WTC11 (cell line): ENCODE measurements around the gene SLC40A1. TPM values are rescaled to one million over a fixed set of nuclear protein-coding genes. Genes with fewer than 3 reads are reported as not detected.

Experiments
- ATAC-seq: fragments of 200-7000 bp; cut with Tn5 transposase; 2 replicates; pipeline ENCODE4 v1.10.0; 2021; ENCODE audit warnings: mild to moderate bottlenecking, moderate library complexity
- CTCF ChIA-PET: fragments of 300-600 bp; sonication (Branson Sonifier 250); formaldehyde crosslinking; loops from one replicate; lab custom pipeline; 2021; ENCODE audit warnings: antibody characterized with exemption; lab: Charles Lee
- POLR2A ChIA-PET: fragments of 350-600 bp; sonication (Branson Sonifier 250); formaldehyde crosslinking; loops from one replicate; lab custom pipeline; 2021; ENCODE audit warnings: antibody characterized with exemption; lab: Charles Lee
- DNase-seq: peaks from one replicate; pipeline ENCODE4 v3.0.0; 2021; ENCODE audit warnings: low spot score
- H3K27ac Mint-ChIP-seq: 2 replicates; pipeline ENCODE4 v1.8.0; 2021; ENCODE audit warnings: mixed read lengths
- H3K27me3 Mint-ChIP-seq: 2 replicates; pipeline ENCODE4 v1.8.0; 2021; ENCODE audit warnings: low read depth, mild to moderate bottlenecking, moderate library complexity, mixed read lengths
- H3K36me3 Mint-ChIP-seq: 2 replicates; pipeline ENCODE4 v1.8.0; 2021; ENCODE audit warnings: mixed read lengths
- H3K4me1 Mint-ChIP-seq: 2 replicates; pipeline ENCODE4 v1.8.0; 2022; ENCODE audit warnings: mixed read lengths
- H3K4me3 Mint-ChIP-seq: 2 replicates; pipeline ENCODE4 v1.8.0; 2021; ENCODE audit warnings: mild to moderate bottlenecking, moderate library complexity, mixed read lengths
- H3K9me3 Mint-ChIP-seq: 2 replicates; pipeline ENCODE4 v1.8.0; 2021; ENCODE audit warnings: mixed read lengths
- AFF4 ChIP-seq: sonication (generic); formaldehyde crosslinking; IDR thresholded peaks from 2 replicates; pipeline ENCODE4 v1.8.1; 2023; ENCODE audit warnings: mild to moderate bottlenecking, missing genetic modification reagents, borderline replicate concordance
- CREM ChIP-seq: sonication (generic); formaldehyde crosslinking; IDR thresholded peaks from 2 replicates; pipeline ENCODE4 v1.8.1; 2022; ENCODE audit warnings: mild to moderate bottlenecking, missing genetic modification reagents, moderate library complexity
- ELF4 ChIP-seq: sonication (generic); formaldehyde crosslinking; IDR thresholded peaks from 2 replicates; pipeline ENCODE4 v1.8.1; 2022; ENCODE audit warnings: low read depth, mild to moderate bottlenecking, moderate library complexity, missing genetic modification reagents
- ETV6 ChIP-seq: sonication (generic); formaldehyde crosslinking; IDR thresholded peaks from 2 replicates; pipeline ENCODE4 v1.8.1; 2022; ENCODE audit warnings: mild to moderate bottlenecking, missing genetic modification reagents
- FOXP1 ChIP-seq: sonication (generic); formaldehyde crosslinking; IDR thresholded peaks from 2 replicates; pipeline ENCODE4 v1.8.0; 2022; ENCODE audit warnings: missing genetic modification reagents, mild to moderate bottlenecking, moderate library complexity, borderline replicate concordance
- IRF1 ChIP-seq: sonication (generic); formaldehyde crosslinking; IDR thresholded peaks from 2 replicates; pipeline ENCODE4 v1.8.0; 2023; ENCODE audit warnings: missing genetic modification reagents
- KAT7 ChIP-seq: sonication (generic); formaldehyde crosslinking; IDR thresholded peaks from 2 replicates; pipeline ENCODE4 v1.8.1; 2023; ENCODE audit warnings: missing genetic modification reagents, mild to moderate bottlenecking, borderline replicate concordance
- MAX ChIP-seq: sonication (generic); formaldehyde crosslinking; IDR thresholded peaks from 2 replicates; pipeline ENCODE4 v1.8.0; 2022; ENCODE audit warnings: mild to moderate bottlenecking, missing genetic modification reagents
- PRRX2 ChIP-seq: fragments of 250-450 bp; sonication (Bioruptor Pico); IDR thresholded peaks from 2 replicates; pipeline ENCODE4 v1.8.0; 2021; ENCODE audit warnings: mild to moderate bottlenecking
- SOX15 ChIP-seq: fragments of 250-450 bp; sonication (Bioruptor Pico); IDR thresholded peaks from 2 replicates; pipeline ENCODE4 v1.9.0; 2021; ENCODE audit warnings: mild to moderate bottlenecking
- SP1 ChIP-seq: sonication (generic); formaldehyde crosslinking; conservative IDR thresholded peaks from 2 replicates; pipeline ENCODE4 v1.8.1; 2022; ENCODE audit warnings: missing genetic modification reagents
- TCF7 ChIP-seq: sonication (generic); formaldehyde crosslinking; IDR thresholded peaks from 2 replicates; pipeline ENCODE4 v1.8.0; 2022; ENCODE audit warnings: mild to moderate bottlenecking, low read depth, missing genetic modification reagents, moderate library complexity
- ZNF425 ChIP-seq: fragments of 250-450 bp; sonication (Bioruptor Pico); conservative IDR thresholded peaks from 2 replicates; pipeline ENCODE4 v1.9.0; 2021; ENCODE audit warnings: mild to moderate bottlenecking
- ZNF512 ChIP-seq: sonication (generic); formaldehyde crosslinking; IDR thresholded peaks from 2 replicates; pipeline ENCODE4 v1.8.1; 2022; ENCODE audit warnings: missing genetic modification reagents, borderline replicate concordance
- ZNF671 ChIP-seq: fragments of 250-450 bp; sonication (Bioruptor Pico); IDR thresholded peaks from 2 replicates; pipeline ENCODE4 v1.8.0; 2021; ENCODE audit warnings: mild to moderate bottlenecking
- total RNA-seq: library from RNA; stranded (reverse); gene quantifications from 3 replicates; pipeline ENCODE4 v1.2.3, GENCODE V29; 2021

SLC40A1 gene
- total RNA-seq, 1 experiment from 2014 or later, result 0.57 TPM

- no peak for TF ChIP-seq ZNF425 (CRISPR knock-in tag)
- no peak for TF ChIP-seq ZNF512 (CRISPR knock-in tag)
- no peak for TF ChIP-seq CREM (CRISPR knock-in tag)
- no peak for TF ChIP-seq PRRX2 (CRISPR knock-in tag)
- TF ChIP-seq ZNF671 (CRISPR knock-in tag), result no peak
- no peak for TF ChIP-seq IRF1
- no peak for TF ChIP-seq AFF4 (CRISPR knock-in tag)
- no peak for TF ChIP-seq SP1 (CRISPR knock-in tag)
- no peak; the same call in 1 of the 2 replicates for ATAC-seq
- CTCF ChIA-PET, result no interaction called here
- Mint-ChIP-seq H3K36me3 (no peaks in the 10 kb centered on the region), H3K4me3 (no peak overlapping the region), H3K4me1 (peaks cover 15% of the 10 kb centered on the region), H3K27ac (no peak overlapping the region; the same call in 1 of the 2 replicates), H3K9me3 (no peaks in the 10 kb centered on the region), H3K27me3 (no peaks in the 10 kb centered on the region)
- no peak for DNase-seq
- POLR2A ChIA-PET, result no interaction called here
Observed at GRCh38 chr2:189558516-189559272, 21.9 kb downstream of the SLC40A1 start.

- Mint-ChIP-seq H3K36me3 (no peaks in the 10 kb centered on the region), H3K27ac (no peak overlapping the region), H3K4me3 (no peak overlapping the region), H3K4me1 (peaks cover 15% of the 10 kb centered on the region), H3K27me3 (no peaks in the 10 kb centered on the region), H3K9me3 (no peaks in the 10 kb centered on the region)
- ATAC-seq (no peak), DNase-seq (no peak)
- POLR2A ChIA-PET, result no interaction called here
- TF ChIP-seq SOX15 (CRISPR knock-in tag) (no peak), ELF4 (no peak), ETV6 (CRISPR knock-in tag) (no peak), MAX (CRISPR knock-in tag) (no peak), TCF7 (CRISPR knock-in tag) (no peak), KAT7 (CRISPR knock-in tag) (no peak), FOXP1 (CRISPR knock-in tag) (no peak)
- CTCF ChIA-PET, result no interaction called here
Observed at GRCh38 chr2:189557373-189557772, 23.2 kb downstream of the SLC40A1 start.
